Stimulated activated CD4-positive, alpha-beta T cell treated with anti-CD3 and anti-CD28 coated beads, Interleukin-2, amount 100 ng/mL, for 48 hours (primary cell): ENCODE data around the gene ELFN1.

Experiments used
- DNase-seq, 2 donors: peaks; one replicate each; pipeline ENCODE4 v3.0.0-alpha.2; 2020

Gene ELFN1

GRCh38 chr7:1729183-1729582 is 59.1 kb downstream of the ELFN1 start:
- DNase-seq: no peak

GRCh38 chr7:1729773-1730172 is 59.7 kb downstream of the ELFN1 start:
- DNase-seq: no peak

- no peak for DNase-seq
Measured at GRCh38 chr7:1732072-1732471, 62.0 kb downstream of the ELFN1 start.

GRCh38 chr7:1732645-1733044 is 62.6 kb downstream of the ELFN1 start:
- no peak for DNase-seq

GRCh38 chr7:1733206-1733907 is 63.3 kb downstream of the ELFN1 start:
- DNase-seq: no peak

- DNase-seq: no peak
Measured at GRCh38 chr7:1733908-1734730, 64.0 kb downstream of the ELFN1 start.

GRCh38 chr7:1735262-1735661 is 65.2 kb downstream of the ELFN1 start:
- no peak for DNase-seq

GRCh38 chr7:1735806-1736483 is 65.9 kb downstream of the ELFN1 start:
- DNase-seq: no peak

GRCh38 chr7:1736484-1736817 is 66.4 kb downstream of the ELFN1 start:
- DNase-seq: no peak

- DNase-seq: no peak
Measured at GRCh38 chr7:1736830-1737229, 66.8 kb downstream of the ELFN1 start.

GRCh38 chr7:1737523-1737922 is 67.4 kb downstream of the ELFN1 start:
- DNase-seq: no peak

- DNase-seq: no peak
Measured at GRCh38 chr7:1737956-1738355, 67.9 kb downstream of the ELFN1 start.

GRCh38 chr7:1738511-1738910 is 68.4 kb downstream of the ELFN1 start:
- no peak for DNase-seq

- DNase-seq: no peak
Measured at GRCh38 chr7:1738956-1739355, 68.9 kb downstream of the ELFN1 start.

- no peak for DNase-seq
Measured at GRCh38 chr7:1739593-1739992, 69.5 kb downstream of the ELFN1 start.

GRCh38 chr7:1740214-1740613 is 70.1 kb downstream of the ELFN1 start:
- DNase-seq: no peak

- DNase-seq: no peak
Measured at GRCh38 chr7:1741246-1741645, 71.2 kb downstream of the ELFN1 start.

- DNase-seq: no peak
Measured at GRCh38 chr7:1741751-1742554, 71.9 kb downstream of the ELFN1 start.

- DNase-seq: no peak
Measured at GRCh38 chr7:1742555-1743303, 72.7 kb downstream of the ELFN1 start.

- no peak for DNase-seq
Measured at GRCh38 chr7:1743481-1744230, 73.6 kb downstream of the ELFN1 start.

GRCh38 chr7:1744296-1745017 is 74.4 kb downstream of the ELFN1 start:
- DNase-seq: no peak
